ENCODE results near the gene HTRA3. TPM values are rescaled to one million over a fixed set of nuclear protein-coding genes. Genes with fewer than 3 reads are reported as not detected.

Gene HTRA3
- total and polyA plus RNA-seq, 8 donors = 0.56 to 15.6 (median 2.7) TPM

DNA sequence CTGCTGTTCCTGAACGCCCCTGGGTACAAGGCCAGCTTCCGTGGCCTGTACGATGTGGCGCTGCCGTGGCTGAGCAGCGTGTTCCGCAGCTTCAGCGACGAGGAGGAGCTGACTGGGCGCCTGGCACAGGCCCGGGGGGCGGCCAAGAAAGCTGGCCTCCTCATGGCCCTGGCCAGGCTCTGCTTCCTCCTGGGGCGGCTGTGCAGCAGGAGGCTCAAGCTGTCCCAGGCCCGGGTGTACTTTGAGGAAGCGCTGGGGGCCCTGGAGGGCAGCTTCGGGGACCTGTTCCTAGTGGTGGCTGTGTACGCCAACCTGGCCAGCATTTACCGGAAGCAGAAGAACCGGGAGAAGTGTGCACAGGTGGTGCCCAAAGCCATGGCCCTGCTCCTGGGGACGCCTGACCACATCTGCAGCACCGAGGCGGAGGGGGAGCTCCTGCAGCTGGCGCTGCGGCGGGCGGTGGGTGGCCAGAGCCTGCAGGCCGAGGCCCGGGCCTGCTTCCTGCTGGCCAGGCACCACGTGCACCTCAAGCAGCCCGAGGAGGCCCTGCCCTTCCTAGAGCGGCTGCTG lies 42.3 kb upstream of the HTRA3 start:
- Histone ChIP-seq H3K4me1 (peaks cover 6 to 28% (median 15%) of the 10 kb centered on the region in 3 donors), H3K27me3 (no peaks in the 10 kb centered on the region), H3K27ac (no peak overlapping the region), H3K9me3 (no peaks in the 10 kb centered on the region), H3K4me3 (no peak overlapping the region), H3K36me3 (peaks cover 0 to 16% (median 0%) of the 10 kb centered on the region in 3 donors)
- WGBS, 2 donors = 88 to 91% methylated on average over 31 of the region's 31 CpGs
- TF ChIP-seq, protein P1, sequence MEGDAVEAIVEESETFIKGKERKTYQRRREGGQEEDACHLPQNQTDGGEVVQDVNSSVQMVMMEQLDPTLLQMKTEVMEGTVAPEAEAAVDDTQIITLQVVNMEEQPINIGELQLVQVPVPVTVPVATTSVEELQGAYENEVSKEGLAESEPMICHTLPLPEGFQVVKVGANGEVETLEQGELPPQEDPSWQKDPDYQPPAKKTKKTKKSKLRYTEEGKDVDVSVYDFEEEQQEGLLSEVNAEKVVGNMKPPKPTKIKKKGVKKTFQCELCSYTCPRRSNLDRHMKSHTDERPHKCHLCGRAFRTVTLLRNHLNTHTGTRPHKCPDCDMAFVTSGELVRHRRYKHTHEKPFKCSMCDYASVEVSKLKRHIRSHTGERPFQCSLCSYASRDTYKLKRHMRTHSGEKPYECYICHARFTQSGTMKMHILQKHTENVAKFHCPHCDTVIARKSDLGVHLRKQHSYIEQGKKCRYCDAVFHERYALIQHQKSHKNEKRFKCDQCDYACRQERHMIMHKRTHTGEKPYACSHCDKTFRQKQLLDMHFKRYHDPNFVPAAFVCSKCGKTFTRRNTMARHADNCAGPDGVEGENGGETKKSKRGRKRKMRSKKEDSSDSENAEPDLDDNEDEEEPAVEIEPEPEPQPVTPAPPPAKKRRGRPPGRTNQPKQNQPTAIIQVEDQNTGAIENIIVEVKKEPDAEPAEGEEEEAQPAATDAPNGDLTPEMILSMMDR (IDR thresholded peaks at IDR 0.05) = no peak
- intact Hi-C loops (cut with DNase I) = no loop called here
- FAIRE-seq = no peak
- ATAC-seq = no peak
- DNase-seq = peak in 2 of 6 donors; percentile 37 to 74

DNA sequence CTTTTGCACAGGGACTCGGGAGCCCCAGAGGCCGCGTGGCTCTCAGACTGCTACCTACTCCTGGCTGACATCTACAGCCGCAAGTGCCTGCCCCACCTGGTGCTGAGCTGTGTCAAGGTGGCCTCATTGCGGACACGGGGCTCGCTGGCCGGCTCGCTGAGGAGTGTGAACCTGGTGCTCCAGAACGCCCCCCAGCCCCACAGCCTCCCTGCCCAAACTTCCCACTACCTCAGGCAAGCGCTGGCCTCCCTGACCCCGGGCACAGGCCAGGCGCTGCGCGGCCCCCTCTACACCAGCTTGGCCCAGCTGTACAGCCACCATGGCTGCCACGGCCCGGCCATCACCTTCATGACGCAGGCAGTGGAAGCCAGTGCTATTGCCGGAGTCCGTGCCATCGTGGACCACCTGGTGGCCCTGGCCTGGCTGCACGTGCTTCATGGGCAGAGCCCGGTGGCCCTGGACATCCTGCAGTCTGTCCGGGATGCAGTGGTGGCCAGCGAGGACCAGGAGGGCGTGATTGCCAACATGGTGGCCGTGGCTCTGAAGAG lies 41.7 kb upstream of the HTRA3 start:
- ATAC-seq = no peak
- intact Hi-C loops (cut with DNase I) = no loop called here
- H3K27ac ChIP-seq = peak overlapping the region in 3 of 4 donors; percentile 39 to 76 (median 56)
- H3K27me3 ChIP-seq = no peaks in the 10 kb centered on the region
- TF ChIP-seq, protein P1 (IDR thresholded peaks at IDR 0.05) = no peak
- peaks cover 6 to 28% (median 15%) of the 10 kb centered on the region in 3 donors for H3K4me1 ChIP-seq
- FAIRE-seq = no peak
- H3K36me3 ChIP-seq = peaks cover 0 to 17% (median 0%) of the 10 kb centered on the region in 3 donors
- H3K4me3 ChIP-seq = no peak overlapping the region
- DNase-seq = peak in 3 of 6 donors; percentile 17 to 82 (median 43)
- WGBS, 2 donors = 91 to 94% methylated on average over 27 of the region's 27 CpGs
- H3K9me3 ChIP-seq = no peaks in the 10 kb centered on the region

DNA sequence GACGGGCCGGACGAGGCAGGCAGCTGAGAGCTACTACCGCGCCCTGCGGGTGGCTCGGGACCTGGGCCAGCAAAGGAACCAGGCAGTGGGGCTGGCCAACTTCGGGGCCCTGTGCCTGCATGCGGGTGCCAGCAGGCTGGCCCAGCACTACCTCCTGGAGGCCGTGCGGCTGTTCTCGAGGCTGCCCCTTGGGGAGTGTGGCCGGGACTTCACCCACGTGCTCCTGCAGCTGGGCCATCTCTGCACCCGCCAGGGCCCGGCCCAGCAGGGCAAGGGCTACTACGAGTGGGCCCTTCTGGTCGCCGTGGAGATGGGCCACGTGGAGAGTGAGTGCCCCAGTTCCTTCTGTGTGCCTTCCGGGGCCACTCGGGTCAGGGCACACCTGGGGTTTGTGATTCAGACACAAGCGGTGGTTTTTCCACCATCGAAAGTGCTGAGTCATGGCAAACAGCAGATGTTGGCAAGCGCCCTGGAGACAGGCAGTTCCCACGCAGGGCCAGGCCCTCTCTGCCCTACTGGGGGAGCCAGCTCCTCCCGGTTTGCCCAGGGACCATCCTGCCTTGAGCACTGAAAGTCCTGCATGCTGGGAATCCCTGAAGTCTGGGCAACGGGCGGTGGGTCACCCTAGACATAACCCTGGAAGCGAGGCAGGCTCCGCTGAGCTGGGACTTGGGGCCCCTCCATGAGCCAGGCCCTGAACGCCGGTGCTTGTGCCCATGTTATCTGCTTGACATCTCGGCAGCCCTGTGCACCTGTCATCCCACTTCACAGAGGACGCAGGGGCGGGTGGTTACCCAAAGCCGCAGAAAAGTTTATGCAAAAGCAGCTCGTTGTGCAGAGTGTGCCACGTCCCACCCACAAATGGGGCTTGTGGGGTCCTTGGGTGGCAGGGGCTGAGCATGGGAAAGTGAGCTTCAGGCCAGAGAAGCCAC lies 41.0 kb upstream of the HTRA3 start:
- H3K27ac ChIP-seq = peak overlapping the region in 3 of 4 donors; percentile 39 to 76 (median 56)
- peaks cover 0 to 11% (median 0%) of the 10 kb centered on the region in 3 donors for H3K36me3 ChIP-seq
- DNase-seq = peak; percentile 81 to 92 (median 88)
- H3K4me1 ChIP-seq = peaks cover 6 to 28% (median 15%) of the 10 kb centered on the region in 3 donors
- H3K4me3 ChIP-seq = no peak overlapping the region
- intact Hi-C loops (cut with DNase I) = no loop called here
- no peaks in the 10 kb centered on the region for H3K9me3 ChIP-seq
- WGBS, 2 donors = 39 to 44% methylated on average over 39 of the region's 39 CpGs
- TF ChIP-seq, protein P1 (IDR thresholded peaks at IDR 0.05) = no peak
- ATAC-seq = peak; percentile 86 to 87 (median 86)
- FAIRE-seq = no peak
- H3K27me3 ChIP-seq = no peaks in the 10 kb centered on the region

DNA sequence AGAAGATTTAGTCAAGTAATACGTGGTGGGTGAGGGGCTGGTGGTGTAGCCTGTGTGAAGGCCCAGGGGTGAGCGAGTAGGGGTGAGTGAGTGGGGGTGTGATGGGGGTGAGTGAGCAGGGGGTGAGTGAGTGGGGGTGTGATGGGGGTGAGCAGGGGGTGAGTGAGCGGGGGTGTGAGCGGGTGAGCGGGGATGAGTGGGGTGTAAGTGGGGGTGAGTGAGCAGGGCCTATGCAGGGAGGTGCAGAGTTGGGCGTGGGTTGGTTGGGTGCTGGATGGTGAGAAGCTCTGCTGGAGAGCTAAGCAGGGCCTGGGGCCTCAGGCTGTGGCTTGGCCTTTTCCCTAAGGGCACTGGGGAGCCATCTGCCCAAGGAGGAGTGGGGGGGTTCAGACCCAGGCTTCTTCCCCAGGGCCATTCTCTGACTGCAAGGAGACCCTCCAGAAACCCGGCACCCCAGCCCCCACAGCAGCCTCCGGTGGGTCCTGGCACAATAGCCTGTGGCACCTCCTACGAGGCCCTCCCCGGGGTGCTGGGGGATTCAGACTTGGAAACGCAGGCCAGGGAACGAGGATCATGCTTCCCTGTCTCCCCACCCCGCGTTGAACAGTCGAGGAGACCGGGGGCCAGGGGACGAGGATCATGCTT lies 40.1 kb upstream of the HTRA3 start:
- Histone ChIP-seq H3K27me3 (no peaks in the 10 kb centered on the region), H3K9me3 (no peaks in the 10 kb centered on the region), H3K4me1 (peaks cover 6 to 28% (median 15%) of the 10 kb centered on the region in 3 donors), H3K36me3 (peaks cover 0 to 6% (median 0%) of the 10 kb centered on the region in 3 donors), H3K4me3 (no peak overlapping the region), H3K27ac (no peak overlapping the region)
- ATAC-seq (no peak), DNase-seq (peak in 2 of 6 donors; percentile 35 to 68), FAIRE-seq (no peak)
- TF ChIP-seq, protein P1 (IDR thresholded peaks at IDR 0.05) = no peak
- intact Hi-C loops (cut with DNase I) = no loop called here
- WGBS, 2 donors = 91 to 93% methylated on average over 15 to 17 of the region's 17 CpGs
